Progenitor cell of endocrine pancreas (in vitro differentiated cells): ENCODE data around the gene LYPD6. TPM values are rescaled to one million over a fixed set of nuclear protein-coding genes. Genes with fewer than 3 reads are reported as not detected.

ENCODE experiments used
- DNase-seq: peaks from one replicate; pipeline ENCODE4 v3.0.0; 2021; ENCODE audit warnings: low spot score; ENCODE audit not compliant: unreplicated experiment
- H3K27ac Mint-ChIP-seq: 2 replicates; pipeline ENCODE4 v1.8.0; 2021; ENCODE audit warnings: mild to moderate bottlenecking, moderate library complexity, mixed read lengths
- H3K27me3 Mint-ChIP-seq: 2 replicates; pipeline ENCODE4 v1.8.0; 2021; ENCODE audit warnings: mixed read lengths
- H3K36me3 Mint-ChIP-seq: 2 replicates; pipeline ENCODE4 v1.8.0; 2022; ENCODE audit warnings: mixed read lengths; ENCODE audit not compliant: insufficient read depth
- H3K4me1 Mint-ChIP-seq: 2 replicates; pipeline ENCODE4 v1.8.0; 2021; ENCODE audit warnings: low read depth, mixed read lengths
- H3K4me3 Mint-ChIP-seq: 2 replicates; pipeline ENCODE4 v1.8.0; 2021; ENCODE audit warnings: low read depth, mild to moderate bottlenecking, moderate library complexity, mixed read lengths
- H3K9me3 Mint-ChIP-seq: 2 replicates; pipeline ENCODE4 v1.8.0; 2021; ENCODE audit warnings: low read depth, mixed read lengths
- CTCF ChIP-seq: fragments of 200-600 bp; sonication (generic); IDR thresholded peaks from one replicate; pipeline ENCODE4 v1.5.0; 2021; ENCODE audit warnings: antibody characterized with exemption, mild to moderate bottlenecking; ENCODE audit not compliant: unreplicated experiment
- total RNA-seq: library from RNA; stranded (reverse); gene quantifications from 2 replicates; pipeline ENCODE4 v1.2.1, GENCODE V29; 2021

LYPD6 gene
- total RNA-seq, 1 donor from 2014 or later, result 30.1 TPM

GRCh38 chr2:149430743-149431736, 100.7 kb downstream of the LYPD6 start:
- H3K4me3 Mint-ChIP-seq, result no peak overlapping the region
- peaks cover 2% of the 10 kb centered on the region for H3K9me3 Mint-ChIP-seq
- peak overlapping the region; percentile 33 for H3K27ac Mint-ChIP-seq
- H3K27me3 Mint-ChIP-seq, result no peaks in the 10 kb centered on the region
- no peak for DNase-seq
- H3K36me3 Mint-ChIP-seq, result peaks cover 17% of the 10 kb centered on the region
- peaks cover 33% of the 10 kb centered on the region for H3K4me1 Mint-ChIP-seq
- TF ChIP-seq CTCF, result no peak

GRCh38 chr2:149438330-149438960, 108.1 kb downstream of the LYPD6 start:
- no peak for TF ChIP-seq CTCF
- Mint-ChIP-seq H3K4me3 (no peak overlapping the region), H3K27ac (peak overlapping the region; percentile 3), H3K9me3 (no peaks in the 10 kb centered on the region), H3K27me3 (no peaks in the 10 kb centered on the region), H3K36me3 (peaks cover 26% of the 10 kb centered on the region), H3K4me1 (peaks cover 23% of the 10 kb centered on the region)
- DNase-seq, result no peak

GRCh38 chr2:149441255-149441654, 110.9 kb downstream of the LYPD6 start:
- H3K4me3 Mint-ChIP-seq, result no peak overlapping the region
- TF ChIP-seq CTCF, result no peak
- no peak overlapping the region for H3K27ac Mint-ChIP-seq
- H3K27me3 Mint-ChIP-seq, result no peaks in the 10 kb centered on the region
- H3K4me1 Mint-ChIP-seq, result peaks cover 28% of the 10 kb centered on the region
- H3K9me3 Mint-ChIP-seq, result no peaks in the 10 kb centered on the region
- DNase-seq, result no peak
- peaks cover 31% of the 10 kb centered on the region for H3K36me3 Mint-ChIP-seq

GRCh38 chr2:149442346-149442745, 112.0 kb downstream of the LYPD6 start:
- H3K27me3 Mint-ChIP-seq, result no peaks in the 10 kb centered on the region
- H3K36me3 Mint-ChIP-seq, result peaks cover 30% of the 10 kb centered on the region
- peaks cover 28% of the 10 kb centered on the region for H3K4me1 Mint-ChIP-seq
- no peak for DNase-seq
- peak overlapping the region; percentile 21 for H3K27ac Mint-ChIP-seq
- H3K4me3 Mint-ChIP-seq, result no peak overlapping the region
- no peak for TF ChIP-seq CTCF
- no peaks in the 10 kb centered on the region for H3K9me3 Mint-ChIP-seq

GRCh38 chr2:149443150-149443549, 112.8 kb downstream of the LYPD6 start:
- no peak for DNase-seq
- Mint-ChIP-seq H3K27me3 (no peaks in the 10 kb centered on the region), H3K4me3 (no peak overlapping the region), H3K4me1 (peaks cover 27% of the 10 kb centered on the region), H3K27ac (no peak overlapping the region), H3K36me3 (peaks cover 24% of the 10 kb centered on the region), H3K9me3 (no peaks in the 10 kb centered on the region)
- TF ChIP-seq CTCF, result no peak
